VCaP (cell line): ENCODE results near the gene TFAP2C.

Experiments
- H3K27ac ChIP-seq: fragments of 450-650 bp; 2 replicates; pipeline ENCODE4 v1.5.1; 2017
- TF ChIP-seq, protein P1 (sequence below): fragments of 450-650 bp; conservative IDR thresholded peaks from 2 replicates; pipeline ENCODE4 v1.5.1; 2017; ENCODE audit warnings: mild to moderate bottlenecking, moderate library complexity

TFAP2C gene

DNA sequence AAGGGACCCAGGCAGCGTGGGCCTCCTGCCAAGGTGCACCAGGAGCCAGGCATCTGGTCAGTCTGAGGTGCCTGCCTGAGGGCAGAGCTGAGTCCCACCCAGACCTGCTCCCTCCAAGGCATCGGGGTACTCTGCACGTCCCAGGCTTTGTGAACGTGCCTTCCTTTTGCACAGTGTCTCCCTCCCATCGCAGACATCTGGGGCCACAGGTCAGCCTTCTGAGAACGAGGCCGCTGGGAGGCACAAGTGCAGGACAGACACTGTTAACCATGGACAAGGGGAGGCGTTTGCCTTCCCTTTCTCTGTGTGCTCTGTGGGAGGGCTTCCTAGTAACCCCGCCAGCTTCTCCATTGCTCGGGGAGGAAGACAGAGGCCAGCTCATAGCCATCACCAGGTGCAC, 47.6 kb downstream of the TFAP2C start:
- H3K27ac ChIP-seq, result no peak overlapping the region
- TF ChIP-seq, protein P1, sequence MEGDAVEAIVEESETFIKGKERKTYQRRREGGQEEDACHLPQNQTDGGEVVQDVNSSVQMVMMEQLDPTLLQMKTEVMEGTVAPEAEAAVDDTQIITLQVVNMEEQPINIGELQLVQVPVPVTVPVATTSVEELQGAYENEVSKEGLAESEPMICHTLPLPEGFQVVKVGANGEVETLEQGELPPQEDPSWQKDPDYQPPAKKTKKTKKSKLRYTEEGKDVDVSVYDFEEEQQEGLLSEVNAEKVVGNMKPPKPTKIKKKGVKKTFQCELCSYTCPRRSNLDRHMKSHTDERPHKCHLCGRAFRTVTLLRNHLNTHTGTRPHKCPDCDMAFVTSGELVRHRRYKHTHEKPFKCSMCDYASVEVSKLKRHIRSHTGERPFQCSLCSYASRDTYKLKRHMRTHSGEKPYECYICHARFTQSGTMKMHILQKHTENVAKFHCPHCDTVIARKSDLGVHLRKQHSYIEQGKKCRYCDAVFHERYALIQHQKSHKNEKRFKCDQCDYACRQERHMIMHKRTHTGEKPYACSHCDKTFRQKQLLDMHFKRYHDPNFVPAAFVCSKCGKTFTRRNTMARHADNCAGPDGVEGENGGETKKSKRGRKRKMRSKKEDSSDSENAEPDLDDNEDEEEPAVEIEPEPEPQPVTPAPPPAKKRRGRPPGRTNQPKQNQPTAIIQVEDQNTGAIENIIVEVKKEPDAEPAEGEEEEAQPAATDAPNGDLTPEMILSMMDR, result no peak

DNA sequence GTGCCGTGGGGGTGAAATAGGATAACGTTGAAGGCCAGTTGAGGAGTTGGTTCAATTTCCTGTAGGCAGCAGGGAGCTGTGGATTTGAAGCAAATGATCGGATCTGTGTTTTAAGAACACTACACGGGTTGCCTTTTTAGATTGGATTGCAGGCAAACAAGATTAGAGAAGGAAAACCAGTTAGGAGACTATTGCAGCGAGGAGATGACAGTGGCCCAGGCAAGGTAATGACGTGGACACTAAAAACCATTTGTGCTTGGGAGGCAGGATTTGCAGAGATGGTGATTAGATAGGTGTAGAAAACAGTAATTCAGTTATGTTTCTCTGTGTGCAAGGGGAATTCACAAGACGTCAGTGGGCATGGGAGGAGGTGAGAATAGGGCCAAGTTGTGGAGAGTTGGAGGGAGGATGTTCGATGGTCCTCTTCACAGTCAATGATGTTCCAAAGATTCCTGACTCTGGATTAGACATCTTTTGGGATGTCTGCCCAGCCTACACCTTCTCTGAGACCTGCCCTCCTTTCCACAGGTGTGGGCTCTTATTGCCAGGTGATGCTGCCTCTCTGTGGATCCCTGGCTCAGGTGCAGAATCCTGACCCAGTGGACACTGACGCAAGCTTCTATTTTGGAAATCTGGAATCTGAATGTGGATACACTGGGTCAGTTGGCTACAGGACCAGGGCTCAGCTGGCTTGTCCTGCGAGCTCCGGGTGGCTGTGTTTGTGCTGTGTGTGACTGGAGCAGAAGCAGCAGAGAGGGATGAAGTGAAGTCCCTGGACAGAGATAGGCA, 54.2 kb downstream of the TFAP2C start:
- no peak overlapping the region for H3K27ac ChIP-seq
- TF ChIP-seq, protein P1, result no peak

DNA sequence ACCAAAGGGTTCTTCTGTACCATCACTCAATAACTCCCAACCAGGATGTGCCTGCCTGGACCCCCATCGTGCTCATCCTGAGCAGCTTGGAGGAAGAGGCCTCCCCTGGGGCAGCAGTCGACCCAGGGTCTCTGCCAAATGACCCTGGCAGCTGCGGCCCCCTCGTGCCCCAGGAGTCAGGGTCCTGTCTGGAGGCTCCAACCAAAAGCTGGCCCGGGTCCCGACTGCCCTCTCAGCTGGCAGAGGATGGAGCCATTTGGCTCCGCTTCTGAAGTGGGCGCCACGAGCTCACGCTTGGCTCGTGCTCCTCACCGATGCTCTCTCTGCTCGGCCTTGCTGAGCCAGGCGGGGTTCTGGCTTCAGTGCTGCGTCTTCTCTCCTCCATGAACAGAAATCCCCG, 56.8 kb downstream of the TFAP2C start:
- TF ChIP-seq, protein P1, result no peak
- no peak overlapping the region for H3K27ac ChIP-seq

- TF ChIP-seq, protein P1, result no peak
- H3K27ac ChIP-seq, result no peak overlapping the region
Observed at GRCh38 chr20:56687061-56687460, 58.0 kb downstream of the TFAP2C start.

- TF ChIP-seq, protein P1, result no peak
- no peak overlapping the region for H3K27ac ChIP-seq
Observed at GRCh38 chr20:56688106-56688505, 59.0 kb downstream of the TFAP2C start.
